Endothelial cell (in vitro differentiated cells): ENCODE data around the gene PPA2. TPM values are rescaled to one million over a fixed set of nuclear protein-coding genes. Genes with fewer than 3 reads are reported as not detected.

ENCODE experiments used
- DNase-seq: peaks from one replicate; pipeline ENCODE4 v3.0.0; 2021; ENCODE audit warnings: low spot score
- H3K27ac Mint-ChIP-seq: one replicate; pipeline ENCODE4 v1.8.0; 2021; ENCODE audit warnings: mixed read lengths, inconsistent platforms; ENCODE audit not compliant: unreplicated experiment
- H3K27me3 Mint-ChIP-seq: one replicate; pipeline ENCODE4 v1.8.0; 2021; ENCODE audit warnings: mild to moderate bottlenecking, moderate library complexity, mixed read lengths, inconsistent platforms; ENCODE audit not compliant: unreplicated experiment
- H3K36me3 Mint-ChIP-seq: one replicate; pipeline ENCODE4 v1.8.0; 2021; ENCODE audit warnings: mild to moderate bottlenecking, low read depth, mixed read lengths, inconsistent platforms; ENCODE audit not compliant: unreplicated experiment
- H3K4me1 Mint-ChIP-seq: one replicate; pipeline ENCODE4 v1.8.0; 2021; ENCODE audit warnings: mild to moderate bottlenecking, mixed read lengths, inconsistent platforms; ENCODE audit not compliant: unreplicated experiment
- H3K4me3 Mint-ChIP-seq: one replicate; pipeline ENCODE4 v1.8.0; 2021; ENCODE audit warnings: mild to moderate bottlenecking, mixed read lengths, inconsistent platforms; ENCODE audit not compliant: unreplicated experiment
- H3K9me3 Mint-ChIP-seq: one replicate; pipeline ENCODE4 v1.8.0; 2021; ENCODE audit warnings: mixed read lengths, inconsistent platforms; ENCODE audit not compliant: unreplicated experiment
- CTCF ChIP-seq: fragments of 200-600 bp; sonication (generic); IDR thresholded peaks from one replicate; pipeline ENCODE4 v1.5.0; 2021; ENCODE audit warnings: antibody characterized with exemption; ENCODE audit not compliant: unreplicated experiment
- total RNA-seq: library from RNA; stranded (reverse); fragmentation: NEBNext Ultra II Directional; extraction: Animal tissue kit (Norgen Biotek cat#: 25700); gene quantifications from one replicate; pipeline ENCODE4 v1.2.1, GENCODE V29; 2021; ENCODE audit not compliant: unreplicated experiment

PPA2 gene
- total RNA-seq, 1 donor from 2014 or later: 45.5 TPM

GRCh38 chr4:105509291-105509690 is 35.4 kb upstream of the PPA2 start:
- Mint-ChIP-seq H3K9me3 (no peaks in the 10 kb centered on the region), H3K27me3 (no peaks in the 10 kb centered on the region), H3K36me3 (no peaks in the 10 kb centered on the region), H3K4me1 (no peaks in the 10 kb centered on the region), H3K27ac (no peak overlapping the region), H3K4me3 (no peak overlapping the region)
- no peak for TF ChIP-seq CTCF
- no peak for DNase-seq

- DNase-seq: no peak
- Mint-ChIP-seq H3K36me3 (no peaks in the 10 kb centered on the region), H3K4me3 (no peak overlapping the region), H3K4me1 (no peaks in the 10 kb centered on the region), H3K27ac (no peak overlapping the region), H3K9me3 (no peaks in the 10 kb centered on the region), H3K27me3 (no peaks in the 10 kb centered on the region)
- TF ChIP-seq CTCF: no peak
Measured at GRCh38 chr4:105504744-105505143, 30.9 kb upstream of the PPA2 start.

GRCh38 chr4:105503484-105503883 is 29.6 kb upstream of the PPA2 start:
- Mint-ChIP-seq H3K36me3 (no peaks in the 10 kb centered on the region), H3K27ac (no peak overlapping the region)
- no peak for TF ChIP-seq CTCF

GRCh38 chr4:105496899-105497298 is 23.0 kb upstream of the PPA2 start:
- Mint-ChIP-seq H3K4me3 (no peak overlapping the region), H3K27me3 (no peaks in the 10 kb centered on the region), H3K36me3 (no peaks in the 10 kb centered on the region), H3K4me1 (peaks cover 4% of the 10 kb centered on the region), H3K27ac (no peak overlapping the region), H3K9me3 (peaks cover 5% of the 10 kb centered on the region)
- no peak for TF ChIP-seq CTCF
- no peak for DNase-seq

More at GRCh38 chr4:105503484-105503883, 29.6 kb upstream of the PPA2 start:
- no peaks in the 10 kb centered on the region for H3K4me1 Mint-ChIP-seq
- H3K9me3 Mint-ChIP-seq: no peaks in the 10 kb centered on the region
- DNase-seq: no peak
- no peaks in the 10 kb centered on the region for H3K27me3 Mint-ChIP-seq
- H3K4me3 Mint-ChIP-seq: no peak overlapping the region

GRCh38 chr4:105495667-105496066 is 21.8 kb upstream of the PPA2 start:
- Mint-ChIP-seq H3K36me3 (no peaks in the 10 kb centered on the region), H3K27me3 (no peaks in the 10 kb centered on the region), H3K4me1 (peaks cover 4% of the 10 kb centered on the region), H3K9me3 (peaks cover 5% of the 10 kb centered on the region), H3K27ac (no peak overlapping the region), H3K4me3 (no peak overlapping the region)
- no peak for TF ChIP-seq CTCF
- DNase-seq: no peak
